Measurements from ENCODE around the gene CBFB.

- no peak for TF ChIP-seq CTCF (conservative IDR thresholded peaks at IDR 0.05; ENCODE audit: low read depth, low read length)
- TF ChIP-seq EZH2 (IDR thresholded peaks at IDR 0.05; ENCODE audit: borderline replicate concordance, low read depth, low read length, poor library complexity, severe bottlenecking), result no peak
Observed at GRCh38 chr16:67040906-67041305, 12.0 kb downstream of the CBFB start.
